Right lobe of liver (tissue), 6 donors: ENCODE measurements around the gene BBX. TPM values are rescaled to one million over a fixed set of nuclear protein-coding genes. Genes with fewer than 3 reads are reported as not detected.

Source experiments
- ATAC-seq, 4 donors: fragments of 200-7000 bp; cut with Tn5 transposase; one replicate each; pipeline ENCODE4 v1.9.1; 2020; ENCODE audit warnings: mild to moderate bottlenecking in 4 of 4, moderate library complexity in 4 of 4
- DNase-seq, 3 donors: peaks; one replicate each; pipeline ENCODE4 v3.0.0-alpha.2; 2020
- H3K27ac ChIP-seq, 3 donors: fragments of 200-600 bp; one replicate each; pipeline ENCODE4 v1.8.0; 2022
- H3K27me3 ChIP-seq, 2 donors: fragments of 200-600 bp; one replicate each; pipeline ENCODE4 v1.8.0; 2022
- H3K36me3 ChIP-seq, 4 donors: fragments of 200-600 bp; sonication (generic) in 1 of 4; one replicate each; pipeline versions ENCODE4 v1.5.1 to v1.8.0; 2017 to 2022; ENCODE audit warnings: control low read depth in 1 of 4
- H3K4me1 ChIP-seq, 4 donors: fragments of 200-600 bp; sonication (generic) in 1 of 4; one replicate each; pipeline versions ENCODE4 v1.5.1 to v1.8.0; 2017 to 2022; ENCODE audit warnings: control low read depth in 1 of 4
- H3K4me3 ChIP-seq, 3 donors: fragments of 200-600 bp; one replicate each; pipeline ENCODE4 v1.8.0; 2022
- H3K9me3 ChIP-seq, 4 donors: fragments of 200-600 bp; sonication (generic) in 1 of 4; one replicate each; pipeline versions ENCODE4 v1.5.1 to v1.8.0; 2017 to 2022; ENCODE audit warnings: control low read depth in 1 of 4
- CTCF ChIP-seq, 4 donors: fragments of 200-600 bp in 3 of 4; fragments of 450-650 bp in 1 of 4; IDR thresholded peaks; one replicate each; pipeline versions ENCODE4 v1.5.1 to v1.8.0; 2016 to 2022; ENCODE audit warnings: antibody characterized with exemption in 4 of 4, mild to moderate bottlenecking in 2 of 4
- POLR2A ChIP-seq: fragments of 450-650 bp; IDR thresholded peaks from one replicate; pipeline ENCODE4 v1.6.1; 2017; ENCODE audit warnings: antibody characterized with exemption, mild to moderate bottlenecking
- WGBS: methylation state at CpG from one replicate; pipeline ENCODE4 v1.1.6; 2018; ENCODE audit warnings: low coverage, low lambda C conversion rate; ENCODE audit not compliant: insufficient coverage; ENCODE audit errors: missing lambda C conversion rate; 5-methylcytosine and 5-hydroxymethylcytosine counted together
- intact Hi-C, 2 donors: fragments of 100-400 bp; cut with DNase I; formaldehyde crosslinking; loops; one replicate each; pipeline versions ENCODE4 v1.11.2 to v1.14.1; 2022
- total RNA-seq, 6 experiments: library from RNA; depleted of rRNA in 2 of 6; stranded (reverse); fragments of >200 nt in 2 of 6; fragmentation: NEBNext Ultra II Directional in 3 of 6; extraction: Animal tissue kit (Norgen Biotek cat#: 25700) in 3 of 6; gene quantifications; one replicate each; pipeline versions ENCODE4 v1.1.0 to v1.2.4, GENCODE V29; 2016 to 2023
- donor health status: DM: no; HTN: yes; CAD: no.
- donor health status: DM: no; HTN: no; CAD: no.
- donor health status: DM: no; HTN: no; CAD: no.
- donor health status: DM: no; HTN: yes; CAD: no.
- donor health status: DM: no; HTN: yes; CAD: no.

Gene BBX
- total RNA-seq, 6 experiments from 2014 or later: 15.0 to 22.4 (median 19.1) TPM

GRCh38 chr3:107718547-107718946 lies 195.8 kb downstream of the BBX start:
- H3K4me3 ChIP-seq: no peak overlapping the region
- TF ChIP-seq POLR2A (no peak), CTCF (IDR thresholded peaks at IDR 0.05) (no peak)
- no peaks in the 10 kb centered on the region for H3K27me3 ChIP-seq
- H3K36me3 ChIP-seq: no peaks in the 10 kb centered on the region
- ATAC-seq (no peak), DNase-seq (no peak)
- no peaks in the 10 kb centered on the region for H3K9me3 ChIP-seq
- H3K4me1 ChIP-seq: peaks cover 0 to 2% (median 0%) of the 10 kb centered on the region in 4 donors
- 63% methylated on average over 2 of the region's 2 CpGs for WGBS
- intact Hi-C loops: no loop called here
- H3K27ac ChIP-seq: no peak overlapping the region

GRCh38 chr3:107727102-107727501 lies 204.3 kb downstream of the BBX start:
- no peak overlapping the region for H3K4me3 ChIP-seq
- intact Hi-C loops: no loop called here
- DNase-seq: no peak
- no peak for ATAC-seq
- H3K27ac ChIP-seq: no peak overlapping the region
- no peaks in the 10 kb centered on the region for H3K27me3 ChIP-seq
- peaks cover 0 to 5% (median 2%) of the 10 kb centered on the region in 4 donors for H3K36me3 ChIP-seq
- TF ChIP-seq POLR2A (no peak), CTCF (IDR thresholded peaks at IDR 0.05) (no peak)
- no peaks in the 10 kb centered on the region for H3K9me3 ChIP-seq
- 84% methylated on average over 4 of the region's 4 CpGs for WGBS
- no peaks in the 10 kb centered on the region for H3K4me1 ChIP-seq

- WGBS: 96% methylated on average over 4 of the region's 4 CpGs
- Histone ChIP-seq H3K4me1 (no peaks in the 10 kb centered on the region), H3K27ac (no peak overlapping the region), H3K27me3 (no peaks in the 10 kb centered on the region), H3K9me3 (no peaks in the 10 kb centered on the region), H3K36me3 (peaks cover 0 to 5% (median 2%) of the 10 kb centered on the region in 4 donors), H3K4me3 (no peak overlapping the region)
- ATAC-seq (no peak), DNase-seq (no peak)
- intact Hi-C loops: no loop called here
- TF ChIP-seq POLR2A (no peak), CTCF (IDR thresholded peaks at IDR 0.05) (no peak)
Observed at GRCh38 chr3:107729686-107730085, 206.9 kb downstream of the BBX start.

DNA sequence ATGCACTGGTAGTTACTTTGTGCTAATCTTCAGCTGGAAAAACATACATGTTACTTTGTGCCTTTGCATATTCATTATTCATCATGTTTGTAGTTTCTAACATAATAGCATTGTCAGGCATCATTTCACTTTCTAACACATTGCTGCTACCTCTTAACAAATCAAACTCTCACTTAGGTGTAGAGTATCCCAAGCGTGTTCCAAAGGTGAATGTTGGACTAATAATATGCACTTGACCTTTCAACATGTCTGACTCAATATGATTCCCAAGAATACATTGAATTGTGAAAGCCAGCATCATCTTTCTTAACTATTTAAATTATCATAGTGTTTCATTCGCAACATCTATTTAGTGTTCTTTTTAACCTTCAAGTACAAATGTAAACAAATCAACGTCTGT lies 211.6 kb downstream of the BBX start:
- Histone ChIP-seq H3K27me3 (no peaks in the 10 kb centered on the region), H3K9me3 (no peaks in the 10 kb centered on the region), H3K4me1 (no peaks in the 10 kb centered on the region), H3K36me3 (peaks cover 0 to 5% (median 0%) of the 10 kb centered on the region in 4 donors), H3K27ac (no peak overlapping the region), H3K4me3 (no peak overlapping the region)
- no peak for ATAC-seq
- 70% methylated on average over 3 of the region's 3 CpGs for WGBS
- TF ChIP-seq CTCF (IDR thresholded peaks at IDR 0.05) (no peak), POLR2A (no peak)
- intact Hi-C loops: no loop called here
- no peak for DNase-seq

DNA sequence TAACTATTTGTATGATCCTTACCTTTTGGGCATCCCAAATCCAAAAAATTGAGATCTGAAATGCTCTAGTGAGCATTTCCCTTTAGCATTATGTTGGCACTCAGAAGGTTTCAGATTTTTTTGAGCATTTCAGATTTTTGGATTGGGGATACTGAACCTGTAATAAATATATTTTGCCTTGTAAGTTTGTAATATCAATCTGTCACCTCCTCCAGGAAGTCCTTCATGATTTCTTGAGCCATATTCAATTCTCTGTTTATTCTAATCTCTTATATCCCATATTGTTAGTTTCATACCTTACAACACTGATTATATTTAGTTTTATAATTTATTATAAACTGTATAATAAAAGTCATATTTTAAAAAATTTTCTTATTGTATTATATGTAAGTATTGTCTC lies 215.2 kb downstream of the BBX start:
- ATAC-seq (no peak), DNase-seq (no peak)
- intact Hi-C loops: no loop called here
- TF ChIP-seq POLR2A (no peak), CTCF (IDR thresholded peaks at IDR 0.05) (no peak)
- H3K27me3 ChIP-seq: no peaks in the 10 kb centered on the region
- no peaks in the 10 kb centered on the region for H3K4me1 ChIP-seq
- no peak overlapping the region for H3K4me3 ChIP-seq
- no peaks in the 10 kb centered on the region for H3K36me3 ChIP-seq
- no peak overlapping the region for H3K27ac ChIP-seq
- no peaks in the 10 kb centered on the region for H3K9me3 ChIP-seq
